ENCODE data around the gene COL13A1. TPM values are rescaled to one million over a fixed set of nuclear protein-coding genes. Genes with fewer than 3 reads are reported as not detected.

Gene COL13A1
- total and polyA plus RNA-seq, 2 of the 8 experiments (the other 6 are each of a cell fraction or from before 2014, with no cell fraction given), result 2.6 to 5.2 TPM

GRCh38 chr10:69968830-69969229 lies 167.1 kb downstream of the COL13A1 start:
- Histone ChIP-seq H2BK12ac (ENCODE audit: low read depth, low read length) (no peak overlapping the region), H3K36me3 (ENCODE audit: control insufficient read depth in 2 of 4, insufficient read depth in 4 of 4, low read length in 3 of 4) (no peaks in the 10 kb centered on the region), H2BK15ac (ENCODE audit: low read length) (no peak overlapping the region), H3K4me2 (ENCODE audit: insufficient read depth in 1 of 2, low read depth in 2 of 2, low read length in 2 of 2) (no peak overlapping the region), H4K8ac (ENCODE audit: extremely low read depth, insufficient read depth, low read length) (no peak overlapping the region), H2BK5ac (ENCODE audit: low read depth, low read length) (no peak overlapping the region), H3K79me2 (ENCODE audit: control insufficient read depth in 1 of 2, insufficient read depth in 2 of 2, low read length in 2 of 2) (no peaks in the 10 kb centered on the region), H2AK5ac (ENCODE audit: low read depth, low read length) (no peak overlapping the region), H3K4me3 (ENCODE audit: extremely low read depth in 1 of 4, insufficient read depth in 2 of 4, low read depth in 3 of 4, low read length in 4 of 4) (no peak overlapping the region), H3K79me1 (ENCODE audit: low read depth, low read length) (no peaks in the 10 kb centered on the region), H2BK20ac (ENCODE audit: low read length) (no peak overlapping the region), H4K91ac (replicated peaks; ENCODE audit: insufficient read length, low read length) (no peak overlapping the region), H3K9me3 (ENCODE audit: insufficient read depth in 2 of 2, low read depth in 1 of 2, low read length in 1 of 2) (no peaks in the 10 kb centered on the region), H3K27me3 (replicated peaks in 1 of 4; ENCODE audit: control insufficient read depth in 3 of 4, extremely low read depth in 1 of 4, insufficient read depth in 3 of 4, low read length in 3 of 4) (peaks cover 0 to 5% (median 0%) of the 10 kb centered on the region in 4 experiments; a peak in 1 of 7 replicates), H3K18ac (ENCODE audit: extremely low read depth, low read length) (no peak overlapping the region), H3K4me1 (replicated peaks in 1 of 4; ENCODE audit: control insufficient read depth in 3 of 4, insufficient read depth in 4 of 4, low read length in 3 of 4) (peaks cover 0 to 4% (median 0%) of the 10 kb centered on the region in 4 experiments; a peak in 2 of 7 replicates), H3K56ac (replicated peaks; ENCODE audit: insufficient read length, low read depth, low read length) (no peak overlapping the region), H3K4ac (replicated peaks; ENCODE audit: insufficient read length, low read depth, low read length) (no peak overlapping the region), H3K9ac (replicated peaks in 1 of 4; ENCODE audit: extremely low read depth in 1 of 4, low read depth in 3 of 4, low read length in 3 of 4) (no peak overlapping the region), H3K14ac (ENCODE audit: insufficient read length) (no peak overlapping the region), H3K23me2 (ENCODE audit: low read depth, low read length) (no peaks in the 10 kb centered on the region), H3K27ac (ENCODE audit: low read depth, low read length) (no peak overlapping the region), H2BK120ac (replicated peaks; ENCODE audit: low read depth, low read length) (no peak overlapping the region), H3K23ac (ENCODE audit: insufficient read length) (no peak overlapping the region), H4K5ac (ENCODE audit: insufficient read length, low read depth, low read length) (no peak overlapping the region), H2AFZ (ENCODE audit: low read length) (peak overlapping the region; percentile 89), H4K20me1 (replicated peaks in 1 of 2; ENCODE audit: control insufficient read depth in 1 of 2, insufficient read depth in 2 of 2, low read length in 2 of 2) (no peaks in the 10 kb centered on the region)
- FAIRE-seq (peak; percentile 90), DNase-seq (ENCODE audit: low read depth in 1 of 2, low spot score in 2 of 2) (peak in 1 of 2 experiments; percentile 45)
- ChIA-PET POLR2A (ENCODE audit: partially characterized antibody) (no interaction called here), CTCF (ENCODE audit: partially characterized antibody) (interaction anchor here (0.7 to 5.1 kb wide), 8 partner anchors 10 to 171 kb away, joined by 3 to 31 read pairs (median 3); no protein-coding TSS in a partner anchor)
- WGBS, 2 experiments (ENCODE audit: extremely low coverage in 1 of 2, insufficient coverage in 1 of 2, insufficient read length in 1 of 2, insufficient replicate concordance in 2 of 2, low coverage in 1 of 2, low lambda C conversion rate in 2 of 2, missing lambda C conversion rate in 1 of 2), result 68% methylated on average over 3 of the region's 3 CpGs; no CpG with 5 or more reads in 1 of the 2 experiments
- TF ChIP-seq KDM4A (IDR thresholded peaks at IDR 0.05; ENCODE audit: low read depth, low read length, severe bottlenecking) (no peak), RAD21 (IDR thresholded peaks at IDR 0.05 in 1 of 2, conservative IDR thresholded peaks at IDR 0.05 in 1 of 2; ENCODE audit: low read depth in 2 of 2, low read length in 2 of 2) (peak; percentile 90 to 93), CTCF (IDR thresholded peaks at IDR 0.05; ENCODE audit: control extremely low read depth in 1 of 3, insufficient read depth in 1 of 3, low read depth in 1 of 3, low read length in 3 of 3) (peak; percentile 72 to 82 (median 81)), TBP (IDR thresholded peaks at IDR 0.05; ENCODE audit: low read depth, low read length) (no peak), MAX (IDR thresholded peaks at IDR 0.05) (no peak)

All from H1 (cell line).